GM21786 (cell line): ENCODE measurements around the gene SPATA2L.

Experiments used
- ATAC-seq: cut with Tn5 transposase; IDR thresholded peaks from one replicate; pipeline ENCODE4 v1.9.1; 2021; ENCODE audit not compliant: unreplicated experiment

Gene SPATA2L

GRCh38 chr16:89658221-89658879, 43.2 kb downstream of the SPATA2L start:
- no peak for ATAC-seq

- ATAC-seq = peak; percentile 90
These were observed 43.9 kb downstream of the SPATA2L start, which contains the start of the genes CHMP1A and SPATA33 for GRCh38 chr16:89657442-89658220. Gene CHMP1A (minus strand): TSS chr16:89657708. CDS start chr16:89657588, 120 bp downstream. Gene SPATA33 (plus strand): TSS chr16:89657836. CDS start chr16:89657912, 76 bp downstream.

- ATAC-seq = no peak
These were observed 44.9 kb downstream of the SPATA2L start for GRCh38 chr16:89656435-89657121.

- no peak for ATAC-seq
These were observed 46.4 kb downstream of the SPATA2L start for GRCh38 chr16:89655062-89655643.

- no peak for ATAC-seq
These were observed 47.7 kb downstream of the SPATA2L start for GRCh38 chr16:89653656-89654295.

- ATAC-seq = no peak
These were observed 49.9 kb downstream of the SPATA2L start for GRCh38 chr16:89651584-89651983.

- ATAC-seq = no peak
These were observed 54.6 kb downstream of the SPATA2L start for GRCh38 chr16:89646906-89647305.
